Measurements from ENCODE around the gene PARVB. TPM values are rescaled to one million over a fixed set of nuclear protein-coding genes. Genes with fewer than 3 reads are reported as not detected.

The PARVB gene, protein sequence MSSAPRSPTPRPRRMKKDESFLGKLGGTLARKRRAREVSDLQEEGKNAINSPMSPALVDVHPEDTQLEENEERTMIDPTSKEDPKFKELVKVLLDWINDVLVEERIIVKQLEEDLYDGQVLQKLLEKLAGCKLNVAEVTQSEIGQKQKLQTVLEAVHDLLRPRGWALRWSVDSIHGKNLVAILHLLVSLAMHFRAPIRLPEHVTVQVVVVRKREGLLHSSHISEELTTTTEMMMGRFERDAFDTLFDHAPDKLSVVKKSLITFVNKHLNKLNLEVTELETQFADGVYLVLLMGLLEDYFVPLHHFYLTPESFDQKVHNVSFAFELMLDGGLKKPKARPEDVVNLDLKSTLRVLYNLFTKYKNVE
- 12.7 and 13.0 TPM in 2 replicates for total RNA-seq (ENCODE audit: low replicate concordance)

DNA sequence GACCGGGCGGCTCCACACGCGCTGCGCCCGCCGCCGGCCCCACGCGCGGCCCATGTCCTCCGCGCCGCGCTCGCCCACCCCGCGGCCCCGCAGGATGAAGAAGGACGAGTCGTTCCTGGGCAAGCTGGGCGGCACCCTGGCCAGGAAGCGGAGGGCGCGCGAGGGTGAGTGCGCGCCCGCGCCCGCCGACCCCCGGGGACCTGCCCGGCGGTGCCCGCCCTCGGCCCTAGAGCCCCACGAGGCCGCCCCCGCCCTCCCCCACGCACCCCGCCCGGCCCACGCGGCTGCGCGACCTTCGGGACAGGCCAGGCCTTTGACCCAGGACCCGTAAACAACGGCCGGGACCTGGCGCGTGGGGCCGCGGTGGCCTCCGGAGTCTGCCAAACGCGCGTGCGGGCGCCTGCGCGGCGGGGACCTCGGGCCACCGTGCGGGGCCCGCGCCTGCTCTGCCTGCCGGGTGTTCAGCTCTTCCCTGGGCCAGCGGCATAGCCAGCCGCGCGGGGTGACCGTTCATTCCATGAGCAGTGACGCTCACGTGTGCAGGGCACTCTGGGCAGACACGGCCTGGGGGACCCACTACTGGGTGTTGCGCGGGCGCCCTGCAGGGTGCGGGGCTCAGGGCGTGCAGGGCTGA, at the start of gene PARVB:
Gene PARVB (plus strand): TSS at position 15 of the 634 bp plus-strand sequence. CDS start 38 bp downstream, at position 53.
- Histone ChIP-seq H3K4me1 (peaks cover 5% of the 10 kb centered on the region), H3F3A (ENCODE audit: low read depth) (peaks cover 17% of the 10 kb centered on the region), H3K9ac (no peak within 1 kb of the TSS), H3K27ac (no peak within 1 kb of the TSS), H2AFZ (replicated peaks) (peak within 1 kb of the TSS; percentile 100), H3K27me3 (peaks cover 30% of the 10 kb centered on the region), H3K36me3 (no peaks in the 10 kb centered on the region), H3K79me2 (ENCODE audit: low read depth) (no peaks in the 10 kb centered on the region), H3K4me3 (peak within 1 kb of the TSS; percentile 49), H4K20me1 (ENCODE audit: low read depth) (no peaks in the 10 kb centered on the region), H3K4me2 (peak within 1 kb of the TSS; percentile 83), H3K9me3 (ENCODE audit: low read depth) (no peaks in the 10 kb centered on the region)
- Mint-ChIP-seq H3K4me1 (peaks cover 27% of the 10 kb centered on the region), H3K27ac (no peak within 1 kb of the TSS), H3K36me3 (no peaks in the 10 kb centered on the region), H3K4me3 (peak within 1 kb of the TSS; percentile 75), H3K27me3 (ENCODE audit: insufficient read depth, low read depth) (peaks cover 15% of the 10 kb centered on the region), H3K9me3 (peaks cover 2% of the 10 kb centered on the region)
- TF ChIP-seq, protein P1, sequence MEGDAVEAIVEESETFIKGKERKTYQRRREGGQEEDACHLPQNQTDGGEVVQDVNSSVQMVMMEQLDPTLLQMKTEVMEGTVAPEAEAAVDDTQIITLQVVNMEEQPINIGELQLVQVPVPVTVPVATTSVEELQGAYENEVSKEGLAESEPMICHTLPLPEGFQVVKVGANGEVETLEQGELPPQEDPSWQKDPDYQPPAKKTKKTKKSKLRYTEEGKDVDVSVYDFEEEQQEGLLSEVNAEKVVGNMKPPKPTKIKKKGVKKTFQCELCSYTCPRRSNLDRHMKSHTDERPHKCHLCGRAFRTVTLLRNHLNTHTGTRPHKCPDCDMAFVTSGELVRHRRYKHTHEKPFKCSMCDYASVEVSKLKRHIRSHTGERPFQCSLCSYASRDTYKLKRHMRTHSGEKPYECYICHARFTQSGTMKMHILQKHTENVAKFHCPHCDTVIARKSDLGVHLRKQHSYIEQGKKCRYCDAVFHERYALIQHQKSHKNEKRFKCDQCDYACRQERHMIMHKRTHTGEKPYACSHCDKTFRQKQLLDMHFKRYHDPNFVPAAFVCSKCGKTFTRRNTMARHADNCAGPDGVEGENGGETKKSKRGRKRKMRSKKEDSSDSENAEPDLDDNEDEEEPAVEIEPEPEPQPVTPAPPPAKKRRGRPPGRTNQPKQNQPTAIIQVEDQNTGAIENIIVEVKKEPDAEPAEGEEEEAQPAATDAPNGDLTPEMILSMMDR (IDR thresholded peaks at IDR 0.05) = no peak
- TF ChIP-seq EZH2 (IDR thresholded peaks at IDR 0.05) = no peak
- TF ChIP-seq EZH2phosphoT487 (IDR thresholded peaks at IDR 0.05) = no peak
- peak; percentile 45 for DNase-seq (ENCODE audit: low spot score)

DNA sequence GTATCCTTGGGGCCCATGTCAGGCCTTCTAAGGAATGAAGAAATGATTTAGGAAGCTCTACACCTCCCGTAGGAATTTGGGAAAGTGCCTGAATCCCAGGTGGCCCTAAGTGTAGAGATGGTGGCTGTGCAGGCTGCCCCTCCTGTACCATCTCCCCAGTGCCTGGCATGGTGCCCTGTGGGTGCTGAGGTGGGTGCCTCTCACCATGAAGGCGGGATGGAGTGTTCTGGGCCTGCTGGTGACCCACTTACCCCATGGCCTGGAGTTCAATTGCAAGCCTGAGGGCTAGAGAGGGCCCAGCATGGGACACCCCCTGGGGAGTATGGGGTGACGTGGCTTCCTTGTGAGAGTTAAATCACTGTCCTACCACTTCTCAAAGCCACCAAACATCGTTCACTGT, 49.1 kb upstream of the PARVB start:
- Mint-ChIP-seq H3K27me3 (ENCODE audit: insufficient read depth, low read depth) (no peaks in the 10 kb centered on the region), H3K9me3 (no peaks in the 10 kb centered on the region), H3K4me1 (no peaks in the 10 kb centered on the region), H3K4me3 (no peak overlapping the region), H3K27ac (no peak overlapping the region), H3K36me3 (peaks cover 11% of the 10 kb centered on the region)
- no peaks in the 10 kb centered on the region for H3K79me2 ChIP-seq (ENCODE audit: low read depth)
- no peak overlapping the region for H3K9ac ChIP-seq
- H3K4me3 ChIP-seq = no peak overlapping the region
- H3K4me1 ChIP-seq = no peaks in the 10 kb centered on the region
- DNase-seq (ENCODE audit: low spot score) = no peak
- no peak overlapping the region for H2AFZ ChIP-seq (replicated peaks)
- H3K9me3 ChIP-seq (ENCODE audit: low read depth) = no peaks in the 10 kb centered on the region
- no peaks in the 10 kb centered on the region for H3K36me3 ChIP-seq
- TF ChIP-seq EZH2phosphoT487 (IDR thresholded peaks at IDR 0.05) (no peak), EZH2 (IDR thresholded peaks at IDR 0.05) (no peak)
- TF ChIP-seq, protein P1 (IDR thresholded peaks at IDR 0.05) = no peak
- H3K4me2 ChIP-seq = no peak overlapping the region
- H3K27me3 ChIP-seq = no peaks in the 10 kb centered on the region
- H3K27ac ChIP-seq = no peak overlapping the region
- no peaks in the 10 kb centered on the region for H3F3A ChIP-seq (ENCODE audit: low read depth)
- H4K20me1 ChIP-seq (ENCODE audit: low read depth) = peaks cover 3% of the 10 kb centered on the region

DNA sequence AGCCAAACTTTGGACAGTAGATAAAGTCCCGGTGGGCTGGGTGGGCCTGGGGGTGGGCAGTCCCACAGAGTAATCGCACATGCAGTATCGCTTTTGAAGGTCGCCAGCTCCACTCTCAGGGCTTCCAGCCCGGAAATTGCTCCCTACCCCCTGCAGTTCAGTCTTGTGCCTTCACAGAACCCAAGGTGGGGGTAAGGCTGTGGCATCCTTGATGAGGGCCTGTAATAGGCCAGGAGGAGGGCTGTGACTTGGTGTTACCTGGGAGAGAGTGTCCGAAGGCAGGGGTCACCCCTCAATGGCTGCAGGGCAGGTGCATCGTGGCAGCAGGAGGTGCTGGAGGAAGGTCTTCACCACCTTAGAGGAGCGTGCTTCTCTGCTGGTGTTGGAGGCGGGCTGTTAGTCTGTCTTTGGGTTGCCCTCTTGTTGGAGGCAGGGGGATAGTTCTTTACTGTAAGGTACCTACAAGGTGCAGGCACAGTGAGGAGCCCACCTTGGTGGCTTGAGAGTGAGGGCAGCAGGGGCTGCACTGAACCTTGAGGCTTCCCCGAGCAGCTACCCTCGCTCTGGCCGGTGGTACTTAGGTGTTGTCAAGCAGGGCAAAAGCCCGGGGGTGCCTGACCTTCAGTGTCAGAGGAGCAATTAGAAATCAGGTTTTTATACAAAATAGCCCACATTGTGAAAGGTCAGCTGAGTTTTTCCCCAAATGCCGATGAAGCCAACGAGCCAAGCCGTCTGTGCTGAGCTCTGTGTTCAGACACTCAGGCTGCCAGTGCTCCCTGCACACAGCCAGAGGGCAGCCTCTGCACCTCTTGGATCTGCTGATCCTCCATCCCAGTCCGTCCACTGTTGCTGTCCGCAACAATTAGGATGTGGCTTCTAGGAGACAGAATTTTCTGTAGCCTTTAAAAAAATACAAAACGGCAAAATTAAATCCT, 47.0 kb upstream of the PARVB start:
- Histone ChIP-seq H3K9me3 (ENCODE audit: low read depth) (no peaks in the 10 kb centered on the region), H3K36me3 (peaks cover 7% of the 10 kb centered on the region), H2AFZ (replicated peaks) (no peak overlapping the region), H3K9ac (no peak overlapping the region), H3K4me3 (no peak overlapping the region), H3K79me2 (ENCODE audit: low read depth) (no peaks in the 10 kb centered on the region), H3K4me2 (no peak overlapping the region), H3K27ac (no peak overlapping the region), H3F3A (ENCODE audit: low read depth) (no peaks in the 10 kb centered on the region), H4K20me1 (ENCODE audit: low read depth) (no peaks in the 10 kb centered on the region), H3K27me3 (no peaks in the 10 kb centered on the region), H3K4me1 (no peaks in the 10 kb centered on the region)
- DNase-seq (ENCODE audit: low spot score) = no peak
- Mint-ChIP-seq H3K36me3 (peaks cover 14% of the 10 kb centered on the region), H3K4me3 (no peak overlapping the region), H3K4me1 (no peaks in the 10 kb centered on the region), H3K9me3 (no peaks in the 10 kb centered on the region), H3K27me3 (ENCODE audit: insufficient read depth, low read depth) (no peaks in the 10 kb centered on the region), H3K27ac (no peak overlapping the region)
- TF ChIP-seq, protein P1 (IDR thresholded peaks at IDR 0.05) = peak; percentile 26
- TF ChIP-seq EZH2 (IDR thresholded peaks at IDR 0.05) = no peak
- TF ChIP-seq EZH2phosphoT487 (IDR thresholded peaks at IDR 0.05) = no peak

Data from neural progenitor cell (in vitro differentiated cells).